GM19023 (cell line): ENCODE data around the gene HIVEP2.
A peak's percentile ranks its signal among the peaks of the same experiment; 100 is the strongest.

Experiments
- ATAC-seq: cut with Tn5 transposase; IDR thresholded peaks from one replicate; pipeline ENCODE4 v1.9.1; 2021; ENCODE audit warnings: mild to moderate bottlenecking, moderate library complexity; ENCODE audit not compliant: unreplicated experiment

Gene HIVEP2

DNA sequence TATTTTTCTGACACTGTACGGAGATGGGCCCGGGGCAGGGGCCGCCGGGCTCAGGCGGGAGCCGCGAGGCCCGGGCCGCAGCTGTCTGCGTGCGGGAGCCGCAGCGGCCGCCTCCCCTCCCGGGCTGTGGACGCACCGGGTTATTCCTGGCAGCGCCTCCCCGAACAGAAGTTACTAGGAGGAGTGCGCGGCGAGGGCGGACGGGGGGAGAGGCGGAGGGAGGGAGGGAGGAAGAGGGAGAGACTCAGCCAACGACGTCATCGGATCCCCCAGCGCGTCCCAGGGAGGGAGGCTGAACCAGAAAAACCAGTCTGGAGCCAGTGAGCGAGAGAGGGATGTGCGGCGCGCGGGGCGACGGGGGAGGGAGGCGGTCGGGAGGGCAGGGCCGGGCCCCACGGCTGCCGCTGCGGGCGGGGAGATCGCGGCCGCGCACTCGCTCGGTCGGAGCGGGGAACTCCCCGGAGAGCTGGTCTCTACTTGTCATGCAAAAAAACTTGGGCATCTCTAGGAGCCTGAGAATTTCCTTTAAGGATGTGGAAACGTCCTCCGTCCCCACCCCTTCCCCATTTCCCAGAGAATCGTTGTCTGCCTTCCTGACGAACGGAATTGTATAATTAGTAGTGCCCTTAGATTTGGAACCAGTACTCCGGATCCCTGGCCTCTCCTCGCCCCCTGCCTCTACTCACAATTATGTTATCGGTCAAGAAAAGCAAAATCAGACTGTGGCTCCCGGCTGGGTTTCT lies 1.4 kb upstream of the HIVEP2 start:
- ATAC-seq: peak; percentile 28

DNA sequence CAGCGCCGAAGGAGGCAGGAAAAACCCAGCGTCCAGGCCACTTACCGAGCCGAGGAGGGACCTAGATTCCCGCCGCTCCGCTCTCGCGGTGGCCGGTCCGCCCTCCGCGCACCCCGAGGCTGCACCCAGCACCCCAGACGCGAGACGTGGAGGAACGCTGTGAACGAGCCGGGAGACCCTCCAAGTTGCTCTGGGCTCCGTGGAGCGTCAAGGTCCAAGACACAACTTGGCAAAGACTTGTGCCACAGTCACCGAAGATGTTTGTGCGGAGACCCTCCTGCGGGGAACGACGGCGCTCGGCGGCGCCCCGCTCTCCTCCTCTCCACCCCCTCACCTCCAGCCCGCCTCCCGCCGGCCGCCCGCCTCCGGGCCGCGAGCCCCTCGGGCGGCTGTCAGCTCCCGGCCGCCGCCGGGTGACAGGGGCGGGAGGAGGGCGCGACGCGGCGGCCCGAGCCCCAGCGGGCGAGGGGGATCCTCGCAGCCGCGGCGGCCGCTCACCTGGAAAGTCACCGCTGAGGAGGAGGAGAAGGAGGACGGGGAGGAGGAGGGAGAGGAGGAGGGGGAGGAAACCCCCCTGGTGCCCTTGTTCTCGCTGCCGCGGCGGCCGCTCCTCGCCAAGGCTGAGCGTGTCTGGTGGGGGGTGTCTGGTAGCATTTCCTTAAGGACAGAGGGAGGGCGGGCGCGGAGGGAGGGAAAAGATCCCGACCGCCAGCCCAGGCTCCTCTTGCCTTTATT lies 637 bp upstream of the HIVEP2 start:
- ATAC-seq: peak; percentile 12

DNA sequence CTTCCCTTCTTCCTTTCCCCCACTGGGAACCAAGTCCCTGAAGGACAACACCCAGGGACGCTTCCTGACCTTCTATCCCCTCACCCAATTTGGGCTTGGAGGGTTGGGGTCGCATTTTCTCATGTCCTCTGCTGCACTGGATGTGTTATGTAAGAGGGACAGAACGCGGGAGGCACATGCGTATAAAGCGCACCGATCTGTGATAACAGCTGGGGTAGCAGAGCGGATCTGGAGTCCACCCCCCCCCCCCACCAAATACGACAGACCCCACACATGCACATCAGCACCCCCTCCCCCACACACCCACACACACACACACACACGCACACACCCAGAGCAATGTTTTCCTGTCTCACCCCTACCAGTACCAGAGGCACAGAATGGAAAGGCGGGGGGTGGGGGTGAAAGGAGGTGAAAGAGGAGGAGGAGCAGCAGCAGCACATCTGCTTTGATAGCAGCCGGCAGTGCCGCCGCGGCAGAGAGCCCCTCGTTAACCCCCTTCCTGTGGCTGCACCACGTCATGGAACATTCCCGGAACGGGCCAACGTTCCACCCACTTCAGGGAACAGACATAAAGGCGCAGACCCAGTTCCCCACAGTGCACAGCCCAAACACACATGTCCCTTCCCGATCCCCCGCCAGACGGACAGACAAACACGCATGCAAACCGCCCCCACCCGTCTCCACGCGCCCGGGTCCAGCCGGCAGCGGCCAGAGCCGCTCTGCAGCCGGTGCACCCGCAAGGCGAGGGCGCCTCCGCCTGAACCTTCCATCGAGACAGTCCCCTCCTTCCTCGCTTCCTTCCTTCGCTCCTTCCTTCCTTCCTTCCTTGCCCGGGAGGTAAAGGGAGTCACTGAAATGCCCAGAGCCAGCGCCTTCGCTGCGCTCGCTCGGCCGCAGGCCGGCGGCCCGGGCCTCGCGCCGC lies 590 bp downstream of the HIVEP2 start:
- ATAC-seq: peak; percentile 3

DNA sequence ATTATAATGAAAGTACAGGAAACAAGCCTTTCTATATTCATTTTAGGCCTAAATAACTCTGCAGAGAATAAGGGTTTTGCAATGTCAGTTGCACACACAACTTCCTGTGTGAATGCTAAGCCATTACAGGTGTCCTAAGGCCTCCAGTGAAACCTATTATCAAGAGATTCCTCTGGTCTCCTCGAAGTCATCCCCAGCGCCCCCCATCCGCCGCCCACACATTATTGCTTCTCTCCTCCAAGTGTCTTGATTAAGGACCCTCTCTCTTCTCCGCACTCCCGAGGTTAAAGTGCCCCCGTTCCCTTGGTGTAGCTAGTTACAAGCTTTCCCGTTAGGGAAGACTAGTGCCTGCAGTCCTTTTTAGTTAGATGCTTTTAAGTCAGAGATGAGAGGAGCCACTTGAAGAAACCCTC lies 1.3 kb downstream of the HIVEP2 start:
- no peak for ATAC-seq

DNA sequence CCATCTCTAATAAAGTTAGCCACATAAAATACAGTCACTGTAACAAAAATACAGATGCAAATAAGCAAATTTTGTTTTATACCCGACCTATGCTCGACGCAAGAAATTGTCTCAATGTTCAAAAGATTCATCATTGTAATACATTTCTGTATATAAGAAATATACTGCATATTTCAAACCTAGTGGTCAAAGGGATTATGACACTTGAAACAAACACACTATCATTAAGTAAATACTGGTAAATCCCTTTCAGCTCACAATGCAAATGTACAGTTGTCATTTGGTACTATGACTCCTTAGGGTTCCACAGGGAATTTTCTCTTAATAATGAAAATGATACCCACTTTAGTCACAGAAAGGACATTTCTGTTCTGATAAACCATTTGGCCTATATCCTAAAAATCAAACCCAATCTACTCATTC lies 2.2 kb downstream of the HIVEP2 start:
- ATAC-seq: no peak

DNA sequence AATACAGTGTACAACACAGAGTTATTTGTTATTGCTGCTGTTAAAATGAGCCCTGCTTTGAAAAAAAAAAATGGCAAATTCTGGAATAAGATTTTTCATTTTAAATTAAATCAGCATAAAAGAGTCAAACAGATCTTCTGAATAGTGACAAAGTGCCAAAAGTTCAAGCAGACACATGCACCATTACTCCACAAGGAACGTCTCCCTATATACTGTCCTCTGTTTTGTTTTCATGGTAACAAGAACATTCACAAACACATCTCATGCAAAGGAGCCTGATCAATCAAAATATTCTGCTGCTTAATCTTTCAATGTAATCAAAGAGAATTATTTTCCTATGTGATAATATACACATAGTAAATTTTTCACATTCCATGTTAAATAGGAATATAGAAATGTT lies 2.7 kb downstream of the HIVEP2 start:
- ATAC-seq: no peak

DNA sequence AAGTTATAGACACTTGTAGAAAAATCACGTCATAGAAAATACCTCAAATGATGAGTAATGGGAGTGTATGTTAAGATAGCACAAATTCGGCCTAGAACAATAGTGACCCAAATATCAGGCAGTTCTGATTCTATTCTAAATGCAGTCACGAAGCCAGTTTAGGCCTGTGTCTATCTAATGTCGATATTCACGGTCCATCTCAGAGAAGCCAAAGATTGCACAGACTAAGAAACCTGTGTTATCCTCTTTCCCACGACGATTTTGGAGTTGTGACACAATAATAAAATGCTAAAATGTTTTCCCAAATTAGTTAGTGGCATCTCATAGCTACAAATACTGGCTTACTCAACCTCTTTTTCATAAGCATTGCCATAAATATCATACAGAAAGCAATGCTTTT lies 4.0 kb downstream of the HIVEP2 start:
- ATAC-seq: no peak

DNA sequence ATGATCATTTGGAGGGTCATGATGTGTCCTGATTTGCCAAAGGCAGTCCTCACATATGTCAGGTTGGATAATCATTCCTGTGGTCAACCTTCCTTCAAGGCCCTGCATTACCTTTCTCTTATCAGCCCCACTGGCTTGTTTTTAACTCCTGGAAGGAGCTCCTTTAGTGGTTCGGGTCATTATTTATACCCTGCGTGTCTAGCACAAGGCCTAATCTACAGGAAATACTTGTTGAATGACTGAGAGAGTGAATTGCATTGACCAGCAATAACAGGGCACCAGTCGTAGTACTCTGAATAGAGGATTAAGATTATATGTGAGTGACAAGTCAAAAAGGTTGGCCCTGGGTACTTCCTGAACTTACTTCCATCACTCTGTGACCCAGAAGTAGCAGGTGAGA lies 4.5 kb downstream of the HIVEP2 start:
- ATAC-seq: no peak

DNA sequence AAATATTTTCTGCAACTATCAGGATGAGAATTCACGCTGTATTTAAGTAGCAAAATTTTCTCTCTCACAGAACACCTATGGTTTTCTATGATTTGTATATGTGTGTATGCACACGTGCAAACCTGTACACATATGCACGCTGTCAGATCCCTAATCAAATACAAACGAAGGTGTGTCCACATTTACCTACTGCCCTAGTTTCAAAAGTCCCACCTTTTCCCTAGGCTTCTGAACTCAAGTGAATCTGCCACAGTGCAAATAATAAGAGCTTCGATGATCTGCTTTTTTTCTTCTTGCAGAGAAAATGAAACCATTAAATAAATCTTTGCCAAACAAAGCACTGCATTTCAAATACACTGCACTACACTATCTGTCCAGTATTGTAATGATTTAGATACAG lies 6.5 kb downstream of the HIVEP2 start:
- ATAC-seq: no peak

DNA sequence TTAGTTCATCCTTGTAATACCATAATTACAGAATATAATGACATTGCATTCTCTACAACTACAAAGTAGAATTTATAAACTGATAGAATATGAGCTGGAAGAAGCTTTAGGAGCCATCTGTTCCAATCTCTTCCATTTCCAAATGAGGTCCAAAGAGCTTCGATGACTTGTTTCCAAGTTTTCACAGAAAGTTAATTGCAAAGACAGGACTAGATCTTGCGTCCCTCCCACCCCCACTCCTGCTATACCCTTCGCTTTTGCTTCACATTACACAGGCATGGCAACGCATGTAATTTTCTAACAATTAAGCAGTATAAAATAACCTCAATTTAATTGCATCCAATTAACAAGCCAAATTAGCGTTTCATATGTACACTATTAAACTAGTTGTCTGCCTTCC lies 7.0 kb downstream of the HIVEP2 start:
- ATAC-seq: no peak

DNA sequence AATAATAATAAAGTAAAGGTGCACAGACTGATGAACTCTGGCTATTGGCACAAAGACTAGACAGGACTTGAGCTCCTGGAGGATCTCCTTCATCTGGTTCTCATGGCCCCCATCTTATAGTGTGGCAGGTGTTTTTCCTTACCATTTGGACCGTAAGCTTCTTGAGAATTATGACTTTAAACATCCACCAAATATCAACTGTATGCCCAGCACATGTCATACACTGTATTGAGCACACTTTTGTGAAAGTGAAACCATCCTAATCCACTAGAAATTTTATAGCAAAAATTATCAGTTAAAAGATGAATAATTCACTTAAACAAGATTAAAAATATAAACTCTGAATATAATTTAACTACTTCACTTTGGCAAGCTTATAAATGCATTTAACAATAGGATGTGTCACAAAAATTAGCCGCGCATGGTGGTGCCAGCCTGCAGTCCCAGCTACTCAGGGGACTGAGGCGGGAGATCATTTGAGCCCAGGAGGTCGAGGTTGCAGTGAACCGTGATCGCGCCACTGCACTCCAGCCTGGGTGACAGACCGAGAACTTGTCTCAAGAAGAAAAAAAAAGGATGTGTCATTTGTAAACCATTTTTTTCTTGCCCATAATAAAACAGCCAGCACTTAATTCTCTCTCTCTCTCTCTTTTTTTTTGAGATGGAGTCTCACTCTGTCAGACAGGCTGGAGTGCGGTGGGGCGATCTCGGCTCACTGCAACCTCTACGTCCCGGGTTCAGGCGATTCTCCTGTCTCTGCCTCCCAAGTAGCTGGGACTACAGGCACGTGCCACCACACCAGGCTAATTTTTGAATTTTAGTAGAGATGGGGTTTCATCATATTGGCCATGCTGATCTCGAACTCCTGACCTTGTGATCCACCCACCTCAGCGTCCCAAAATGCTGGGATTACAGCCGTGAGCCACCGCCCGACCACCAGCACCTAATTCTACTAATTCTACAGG lies 9.1 kb downstream of the HIVEP2 start:
- no peak for ATAC-seq

DNA sequence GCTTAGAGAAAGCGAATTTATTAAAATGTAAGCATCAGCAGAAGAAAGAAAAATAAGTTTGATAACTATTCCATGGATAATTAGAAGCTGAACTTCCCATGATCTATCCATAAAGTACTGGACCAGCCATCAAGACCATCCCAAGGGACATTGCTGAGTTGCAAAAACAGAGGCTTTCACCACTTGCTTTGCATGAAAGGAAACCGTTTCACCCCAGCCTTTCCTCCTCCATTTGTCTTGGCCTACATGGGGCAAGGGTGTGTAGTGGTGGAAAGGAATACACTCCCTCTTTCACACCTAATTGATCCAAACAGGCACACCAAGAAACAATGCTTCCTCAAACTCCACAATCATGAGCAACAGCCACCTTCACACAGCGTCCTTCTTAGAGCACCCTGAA lies 10.4 kb downstream of the HIVEP2 start:
- no peak for ATAC-seq

DNA sequence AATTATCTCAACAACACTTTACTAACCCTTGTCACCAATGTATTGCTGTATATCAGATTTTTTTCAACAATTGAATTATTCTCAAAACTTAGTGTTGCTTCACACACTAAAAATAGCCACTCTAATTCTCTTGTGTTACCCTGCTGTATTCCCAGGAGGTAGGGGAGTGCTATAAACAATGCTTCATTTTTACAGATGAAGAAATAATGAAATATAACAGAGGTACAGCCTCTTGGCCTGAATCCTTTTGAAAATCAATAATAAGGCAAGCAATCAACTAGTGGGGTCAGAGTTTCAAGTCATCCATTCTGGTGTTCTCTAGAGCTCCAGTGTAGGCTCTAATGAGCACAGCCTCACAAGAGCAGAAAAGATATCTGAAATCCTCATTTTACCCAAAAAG lies 10.9 kb downstream of the HIVEP2 start:
- no peak for ATAC-seq

DNA sequence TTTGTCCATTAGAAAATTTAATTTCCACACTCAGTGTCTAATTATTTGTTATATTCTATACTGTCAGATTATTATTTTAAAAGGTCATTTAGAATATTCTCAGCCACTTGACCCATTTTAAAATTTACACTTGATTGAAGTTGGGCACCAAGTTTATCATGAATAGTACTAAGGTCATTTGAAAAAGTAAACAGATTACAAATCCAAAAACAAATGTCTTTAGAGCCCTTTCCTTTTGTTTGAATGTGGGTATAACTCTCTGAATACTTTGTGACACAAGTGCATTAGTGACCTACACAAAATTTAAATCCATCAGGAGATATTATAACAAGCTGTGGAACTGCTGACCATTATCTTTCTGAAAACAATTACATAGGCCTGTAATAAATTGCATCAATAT lies 11.3 kb downstream of the HIVEP2 start:
- ATAC-seq: no peak

DNA sequence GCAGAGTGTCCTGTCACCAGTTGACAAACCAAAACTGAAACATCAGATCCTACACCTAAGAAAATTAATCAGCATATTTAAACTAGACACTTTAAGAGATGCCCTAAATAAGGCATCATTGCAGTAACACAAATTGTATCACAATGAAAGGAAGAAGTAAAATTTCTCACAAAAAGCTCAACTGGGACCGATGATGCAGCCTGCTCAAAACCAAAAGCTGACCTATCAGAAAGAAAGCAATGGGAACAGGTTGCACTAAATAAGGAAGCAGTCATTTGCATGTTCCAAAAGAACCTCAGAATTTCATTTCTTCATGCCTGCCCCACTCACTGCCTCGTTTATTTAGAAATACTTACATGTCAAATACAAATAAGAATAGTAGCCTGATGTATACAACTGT lies 12.1 kb downstream of the HIVEP2 start:
- no peak for ATAC-seq

DNA sequence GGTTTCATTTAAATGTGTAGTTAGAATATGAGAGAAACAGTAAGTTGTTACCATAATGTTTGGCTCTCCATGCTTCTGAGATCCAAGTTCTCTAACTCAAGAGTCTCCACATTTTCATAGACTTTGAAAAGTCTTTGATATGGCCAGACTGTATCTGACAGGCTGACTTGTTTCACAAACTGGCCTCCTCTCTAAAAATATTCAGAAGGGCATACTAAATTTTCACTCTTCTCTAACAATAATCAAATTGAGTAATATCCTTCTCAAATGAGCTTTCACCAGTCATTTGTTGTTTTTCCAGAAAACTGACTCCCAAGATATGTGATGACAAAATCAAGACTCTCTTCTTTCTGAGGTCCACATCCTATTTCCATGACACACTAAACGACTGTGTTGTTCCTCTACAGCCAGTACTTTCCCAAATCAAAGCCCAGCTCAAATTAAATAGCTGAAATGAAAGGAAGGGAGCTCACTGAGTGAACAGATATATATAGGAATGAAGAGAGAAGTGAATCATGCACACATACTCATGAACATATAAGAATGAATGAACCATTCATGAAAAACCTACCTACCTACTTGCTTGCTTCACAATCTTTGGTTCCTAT lies 15.1 kb downstream of the HIVEP2 start:
- no peak for ATAC-seq

DNA sequence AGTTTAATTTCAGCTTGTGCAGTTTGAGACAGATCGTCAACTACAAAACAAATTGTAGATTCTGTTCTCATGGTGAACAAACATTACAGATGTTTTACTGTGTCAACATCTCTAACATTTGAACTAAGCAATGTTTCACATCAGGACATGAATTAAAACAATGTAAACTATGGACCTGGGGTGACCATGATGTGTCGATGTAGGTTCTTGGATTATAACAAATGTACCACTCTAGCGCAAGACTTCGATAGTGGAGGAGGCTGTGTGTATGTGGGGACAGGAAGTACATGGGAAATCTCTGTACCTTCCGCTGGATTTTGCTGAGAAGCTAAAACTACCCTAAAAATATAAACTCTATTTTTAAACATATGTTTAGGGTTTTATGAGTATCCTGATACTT lies 17.1 kb downstream of the HIVEP2 start:
- no peak for ATAC-seq

DNA sequence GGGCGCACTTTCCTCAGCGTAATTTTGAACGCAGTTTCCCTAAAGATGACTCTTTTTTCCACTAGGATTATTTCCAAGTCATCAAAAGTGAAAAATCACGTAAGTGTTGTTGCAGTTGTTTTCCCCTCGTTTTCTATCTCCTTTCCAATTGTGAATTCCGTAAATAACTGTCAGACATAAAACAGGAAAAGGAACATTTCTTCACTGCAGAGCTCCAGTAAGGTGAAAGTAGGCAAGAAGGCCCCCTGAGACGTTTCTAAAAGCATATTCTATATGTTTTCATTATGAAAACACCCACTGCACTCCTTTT lies 17.8 kb downstream of the HIVEP2 start:
- ATAC-seq: no peak

DNA sequence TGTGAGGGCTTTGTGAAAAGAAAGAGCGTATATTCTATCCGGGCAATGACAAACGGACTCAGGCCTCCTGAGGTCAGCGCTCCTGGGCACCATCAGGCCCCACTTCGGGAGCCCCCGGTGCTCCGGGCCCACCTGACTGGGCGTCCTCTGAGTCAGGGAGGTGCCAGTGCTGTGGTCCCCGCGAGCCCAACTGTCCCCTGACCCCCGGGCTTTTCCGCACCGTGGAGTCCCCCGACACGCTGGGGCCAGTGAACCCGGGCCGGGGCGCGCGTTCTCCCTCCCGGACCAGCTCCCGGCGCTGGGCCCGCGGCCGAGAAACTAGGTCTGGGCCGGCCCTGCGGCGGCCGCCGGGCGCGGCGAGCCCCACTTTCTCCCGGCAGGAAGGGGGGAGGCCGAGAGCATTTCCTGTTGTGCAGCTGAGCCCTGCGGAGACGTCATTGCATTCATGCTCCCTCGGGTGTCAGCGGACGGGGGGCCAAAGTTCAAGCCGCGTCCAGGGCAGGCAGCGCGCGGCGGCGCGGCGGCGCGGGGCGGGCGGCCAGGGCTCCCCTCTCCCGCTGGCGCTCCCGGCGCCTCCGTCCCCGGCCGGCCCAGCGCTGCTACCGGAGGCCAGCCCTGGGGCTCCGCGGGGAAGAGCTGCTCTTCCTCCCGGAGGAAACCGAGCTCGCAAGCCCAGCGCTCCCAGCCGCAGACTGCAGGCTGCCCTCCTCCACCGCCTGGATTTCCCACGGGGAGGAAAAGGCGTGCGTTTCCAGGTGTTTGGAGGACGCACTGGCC lies 18.3 kb downstream of the HIVEP2 start:
- peak; percentile 97 for ATAC-seq

DNA sequence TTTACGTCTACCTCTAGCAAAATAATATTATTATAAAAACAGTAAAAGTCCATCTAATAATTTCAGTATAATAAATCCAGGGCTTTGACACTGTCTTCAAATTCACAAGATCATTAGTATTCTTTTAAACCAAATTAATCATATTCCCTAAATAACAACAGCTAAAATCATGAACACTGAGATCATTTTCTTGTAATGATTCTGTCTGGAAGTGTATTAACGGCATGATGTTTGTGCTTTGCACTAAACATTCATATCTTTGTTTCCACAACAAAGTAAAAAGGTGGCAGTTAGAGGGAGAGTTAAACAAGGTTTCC lies 18.8 kb downstream of the HIVEP2 start:
- ATAC-seq: no peak
